Occipital lobe (tissue), 2 donors: ENCODE results near the gene CHL1. TPM values are rescaled to one million over a fixed set of nuclear protein-coding genes. Genes with fewer than 3 reads are reported as not detected.
A peak's percentile ranks its signal among the peaks of the same experiment; 100 is the strongest.

Experiments used
- DNase-seq: peaks from one replicate; lab custom pipeline; 2025; lab: John Stamatoyannopoulos, UW
- total RNA-seq: library from RNA; depleted of rRNA; stranded (reverse); fragments of >200 nt; gene quantifications from one replicate; pipeline ENCODE4 v1.2.3, GENCODE V29; 2014

Gene CHL1, protein sequence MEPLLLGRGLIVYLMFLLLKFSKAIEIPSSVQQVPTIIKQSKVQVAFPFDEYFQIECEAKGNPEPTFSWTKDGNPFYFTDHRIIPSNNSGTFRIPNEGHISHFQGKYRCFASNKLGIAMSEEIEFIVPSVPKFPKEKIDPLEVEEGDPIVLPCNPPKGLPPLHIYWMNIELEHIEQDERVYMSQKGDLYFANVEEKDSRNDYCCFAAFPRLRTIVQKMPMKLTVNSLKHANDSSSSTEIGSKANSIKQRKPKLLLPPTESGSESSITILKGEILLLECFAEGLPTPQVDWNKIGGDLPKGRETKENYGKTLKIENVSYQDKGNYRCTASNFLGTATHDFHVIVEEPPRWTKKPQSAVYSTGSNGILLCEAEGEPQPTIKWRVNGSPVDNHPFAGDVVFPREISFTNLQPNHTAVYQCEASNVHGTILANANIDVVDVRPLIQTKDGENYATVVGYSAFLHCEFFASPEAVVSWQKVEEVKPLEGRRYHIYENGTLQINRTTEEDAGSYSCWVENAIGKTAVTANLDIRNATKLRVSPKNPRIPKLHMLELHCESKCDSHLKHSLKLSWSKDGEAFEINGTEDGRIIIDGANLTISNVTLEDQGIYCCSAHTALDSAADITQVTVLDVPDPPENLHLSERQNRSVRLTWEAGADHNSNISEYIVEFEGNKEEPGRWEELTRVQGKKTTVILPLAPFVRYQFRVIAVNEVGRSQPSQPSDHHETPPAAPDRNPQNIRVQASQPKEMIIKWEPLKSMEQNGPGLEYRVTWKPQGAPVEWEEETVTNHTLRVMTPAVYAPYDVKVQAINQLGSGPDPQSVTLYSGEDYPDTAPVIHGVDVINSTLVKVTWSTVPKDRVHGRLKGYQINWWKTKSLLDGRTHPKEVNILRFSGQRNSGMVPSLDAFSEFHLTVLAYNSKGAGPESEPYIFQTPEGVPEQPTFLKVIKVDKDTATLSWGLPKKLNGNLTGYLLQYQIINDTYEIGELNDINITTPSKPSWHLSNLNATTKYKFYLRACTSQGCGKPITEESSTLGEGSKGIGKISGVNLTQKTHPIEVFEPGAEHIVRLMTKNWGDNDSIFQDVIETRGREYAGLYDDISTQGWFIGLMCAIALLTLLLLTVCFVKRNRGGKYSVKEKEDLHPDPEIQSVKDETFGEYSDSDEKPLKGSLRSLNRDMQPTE (N-terminal part only)
- 954 TPM for total RNA-seq

DNA sequence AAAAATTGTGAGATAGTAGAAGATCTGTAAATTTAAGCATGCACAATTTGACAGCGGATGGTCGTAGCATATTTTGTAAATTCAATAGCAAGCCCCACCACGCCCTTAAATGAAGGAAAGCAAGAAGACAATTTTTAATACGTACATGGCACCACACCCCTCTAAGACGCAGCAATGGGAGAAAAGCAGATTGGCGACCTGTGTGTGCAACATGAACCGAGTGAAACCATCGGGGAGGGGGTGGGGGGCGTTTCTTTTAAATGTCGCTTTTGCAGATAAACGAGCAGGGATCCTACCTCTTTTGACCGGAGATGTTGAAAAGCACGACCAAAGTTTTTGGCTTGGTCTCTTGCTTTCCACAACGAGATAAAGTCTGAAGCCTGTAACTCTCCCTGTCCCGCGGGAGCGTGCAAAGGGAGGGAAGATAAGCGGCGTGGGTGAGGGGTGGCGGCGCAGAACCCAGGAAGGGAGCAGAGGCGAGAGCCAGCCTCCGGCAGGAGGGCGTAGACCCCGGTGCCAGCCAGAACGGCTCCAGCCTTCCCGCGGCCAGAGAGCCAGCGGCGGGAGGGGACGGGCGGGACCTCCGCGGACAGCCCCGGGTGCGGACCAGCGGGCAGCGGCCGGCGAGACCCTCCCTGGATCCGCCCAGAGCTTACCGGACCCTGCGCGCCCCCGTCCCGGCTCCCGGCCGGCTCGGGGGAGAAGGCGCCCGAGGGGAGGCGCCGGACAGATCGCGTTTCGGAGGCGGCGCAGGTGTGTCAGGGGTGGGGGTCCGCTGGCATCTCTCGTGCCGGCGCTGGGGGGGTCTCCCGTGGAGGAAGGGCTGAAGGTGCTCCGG is at the start of gene CHL1:
TSS of gene CHL1 (plus strand) at position 453 of the 838 bp plus-strand sequence. CDS start 123,014 bp downstream, outside the sequence.
- DNase-seq = peak; percentile 23

DNA sequence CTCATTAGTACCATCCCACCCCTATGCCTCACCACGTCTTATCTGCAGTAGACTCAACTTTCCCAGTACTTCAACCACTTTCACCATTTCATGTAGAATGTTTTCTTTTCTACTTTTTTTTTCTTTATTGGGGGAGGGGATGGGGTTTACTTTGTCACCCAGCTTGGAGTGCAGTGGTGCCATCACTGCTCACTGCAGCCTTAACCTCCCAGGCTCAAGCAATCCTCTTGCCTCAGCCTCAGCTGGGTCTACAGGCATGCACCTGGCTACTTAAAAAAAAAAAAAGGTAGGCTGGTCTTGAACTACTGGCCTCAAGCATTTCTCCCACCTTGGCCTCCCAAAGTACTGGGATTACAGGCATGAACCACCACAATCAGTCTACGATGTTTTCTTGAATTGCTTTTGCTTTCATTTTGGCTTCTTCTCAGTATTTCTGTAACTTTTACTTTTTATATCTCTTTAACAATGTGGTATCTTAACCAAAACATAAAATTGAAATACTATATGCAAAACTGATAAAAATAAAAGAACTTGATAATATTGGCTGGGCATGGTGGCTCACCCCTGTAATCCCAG is 44.9 kb upstream of the CHL1 start:
- DNase-seq = no peak

DNA sequence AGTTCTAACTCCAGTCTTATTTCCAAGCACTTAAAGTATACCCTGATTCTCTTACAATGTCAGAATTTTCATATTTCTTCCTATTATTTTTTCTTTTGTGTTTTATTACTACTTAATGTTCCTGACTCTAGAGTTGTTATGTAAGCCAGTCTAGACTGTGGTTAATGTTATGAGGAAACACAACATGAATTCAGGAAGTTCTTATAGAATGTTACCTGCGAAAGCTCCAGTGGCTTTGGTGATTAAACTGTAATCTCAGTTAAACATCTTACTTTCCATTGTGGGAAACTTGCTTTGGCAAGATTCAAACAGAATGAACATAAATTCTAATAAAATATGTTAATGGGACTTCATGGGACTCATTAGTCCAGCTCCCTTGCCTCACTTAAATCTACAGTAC is 36.6 kb upstream of the CHL1 start:
- DNase-seq = no peak

DNA sequence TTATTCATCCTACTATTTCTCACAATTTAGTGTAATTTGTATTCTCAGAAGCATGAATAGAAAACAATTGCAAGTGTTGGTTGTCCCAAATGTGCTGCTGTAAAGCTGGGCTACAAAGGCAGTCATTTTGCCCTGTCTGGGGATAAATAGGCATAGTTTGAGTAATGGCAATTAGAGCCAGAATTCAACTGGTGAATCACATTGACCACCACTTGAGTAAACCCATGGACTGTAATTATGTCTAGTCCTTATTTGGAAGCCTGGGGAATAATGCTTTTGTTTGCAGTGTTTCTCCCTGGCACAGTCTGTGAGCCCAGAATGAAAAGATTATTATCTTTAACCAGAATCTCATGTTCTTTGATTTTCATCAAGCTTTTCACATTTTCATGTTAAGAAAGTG is 30.5 kb upstream of the CHL1 start:
- no peak for DNase-seq

DNA sequence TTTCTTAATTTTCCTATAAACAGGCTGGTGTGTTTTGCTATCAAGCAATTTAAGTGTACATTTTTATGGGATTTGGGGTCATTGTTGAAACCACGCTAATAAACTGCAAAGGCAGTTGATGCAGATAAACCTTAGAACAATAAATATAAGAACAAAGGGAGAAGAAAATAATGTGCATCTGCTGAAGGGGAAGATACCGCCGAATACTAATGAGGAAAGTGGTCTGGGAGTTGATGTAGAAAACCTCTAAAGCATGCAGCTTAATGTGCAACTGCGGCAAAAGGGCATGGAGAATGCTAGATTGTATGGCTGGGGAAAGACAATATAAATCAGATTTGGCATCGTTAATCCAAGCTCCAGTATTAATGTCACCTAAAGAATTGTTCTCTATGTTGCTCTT is 29.8 kb upstream of the CHL1 start:
- DNase-seq = no peak

DNA sequence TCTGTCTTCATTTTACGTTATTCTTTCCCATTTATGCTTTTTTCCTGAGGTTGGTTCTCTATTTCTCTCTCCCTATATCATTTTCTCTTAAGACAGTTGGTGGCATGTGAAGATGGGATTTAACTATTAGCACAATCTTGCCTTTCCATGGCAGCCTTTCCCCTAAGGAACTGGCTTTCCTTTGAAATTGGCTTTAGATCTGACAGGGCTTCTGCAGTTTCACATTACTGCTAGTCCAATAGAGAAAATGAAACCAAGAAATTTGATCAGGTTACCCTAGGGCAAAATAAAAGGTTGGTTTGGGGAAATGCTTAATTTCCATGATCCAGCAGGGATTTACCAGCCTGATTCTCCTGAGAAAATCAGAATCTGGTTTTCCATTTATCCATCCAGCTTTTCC is 22.7 kb upstream of the CHL1 start:
- no peak for DNase-seq

DNA sequence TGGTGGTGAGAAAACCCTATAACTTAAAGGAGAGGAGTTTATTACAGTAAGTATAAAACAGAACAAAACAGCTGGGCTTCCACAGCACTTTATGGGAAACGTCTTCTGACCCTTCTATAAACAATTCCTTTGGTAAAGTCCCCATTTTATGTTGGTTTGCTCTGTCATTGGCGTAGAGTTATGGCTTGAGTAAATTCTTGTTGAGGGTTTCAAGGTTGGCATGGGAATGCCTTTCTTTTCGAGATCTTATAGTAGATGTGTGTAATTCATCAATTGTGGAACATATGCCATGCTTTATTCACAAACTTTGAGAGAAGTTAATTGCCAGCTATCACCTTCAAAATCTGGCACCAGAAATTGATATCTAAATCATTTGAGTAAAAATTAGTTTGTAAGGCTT is 11.6 kb upstream of the CHL1 start:
- DNase-seq = no peak

DNA sequence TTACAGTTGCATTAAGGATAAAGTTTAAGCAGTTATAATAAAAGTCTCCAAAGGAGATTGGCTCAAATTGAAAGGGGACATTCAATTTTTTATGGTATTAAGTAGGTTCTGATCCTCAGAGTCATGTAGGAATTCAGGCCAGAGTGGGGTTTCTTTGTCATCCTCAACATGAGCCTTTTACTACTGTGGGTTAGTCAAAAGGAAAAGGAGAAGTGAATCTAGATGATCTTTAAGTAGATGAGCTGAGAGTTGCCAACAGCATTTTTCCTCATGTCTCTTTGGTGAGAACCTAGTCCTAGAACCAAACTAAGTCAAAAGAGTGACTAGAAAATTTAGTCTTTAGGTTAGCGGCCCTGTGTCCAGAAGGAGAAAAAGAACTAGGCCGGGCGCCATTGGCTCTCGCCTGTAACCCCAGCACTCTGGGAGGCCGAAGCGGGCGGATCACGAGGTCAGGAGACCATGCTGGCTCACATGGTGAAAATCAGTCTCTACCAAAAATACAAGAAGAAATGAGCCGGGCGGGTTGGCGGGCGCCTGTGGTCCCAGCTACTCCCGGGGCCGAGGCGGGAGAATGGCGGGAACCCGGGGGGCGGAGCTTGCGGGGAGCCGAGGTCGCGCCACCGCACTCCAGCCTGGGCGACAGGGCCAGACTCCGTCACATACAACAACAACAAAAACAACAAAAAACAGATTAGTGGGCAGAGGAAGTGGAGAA is 4.2 kb upstream of the CHL1 start:
- DNase-seq = no peak

DNA sequence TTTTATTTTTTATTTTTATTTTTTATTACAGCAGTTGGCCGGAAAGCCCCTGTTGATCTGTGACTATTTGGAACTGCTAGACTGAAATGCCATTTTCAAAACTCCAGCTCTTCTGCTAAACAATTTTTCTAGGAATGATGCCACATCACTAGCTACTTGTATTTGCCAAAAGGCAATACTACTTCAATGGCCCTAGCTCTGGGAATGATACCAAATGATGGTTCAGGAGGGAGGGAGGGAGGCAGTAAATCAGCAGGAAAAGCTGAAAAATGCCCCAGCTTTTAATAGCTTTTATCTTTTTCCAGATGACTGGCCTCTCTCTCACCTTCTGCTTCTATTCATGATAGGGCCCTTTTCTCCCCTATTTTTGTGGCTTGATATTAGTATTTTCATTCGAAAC is 2.6 kb upstream of the CHL1 start:
- DNase-seq = no peak

DNA sequence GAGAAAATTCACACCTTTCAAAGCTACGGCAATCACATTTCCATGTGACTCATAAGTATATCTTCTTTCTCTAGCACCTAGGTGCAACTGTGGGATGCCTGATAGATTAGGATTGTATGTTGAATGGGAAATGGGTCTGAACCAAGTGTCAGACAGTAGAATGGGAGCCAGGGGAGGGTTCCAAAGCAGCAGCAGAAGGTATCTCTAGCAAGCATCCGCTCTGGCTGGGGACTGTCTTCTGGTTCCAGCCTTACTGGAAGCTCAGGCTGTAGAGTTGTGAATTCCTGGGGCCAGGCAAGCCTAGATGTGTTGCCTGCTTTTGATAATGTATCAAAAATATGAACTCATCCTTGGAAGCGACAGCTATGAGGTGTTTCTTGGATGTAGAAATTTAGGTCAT is 2.1 kb upstream of the CHL1 start:
- DNase-seq = peak; percentile 8

DNA sequence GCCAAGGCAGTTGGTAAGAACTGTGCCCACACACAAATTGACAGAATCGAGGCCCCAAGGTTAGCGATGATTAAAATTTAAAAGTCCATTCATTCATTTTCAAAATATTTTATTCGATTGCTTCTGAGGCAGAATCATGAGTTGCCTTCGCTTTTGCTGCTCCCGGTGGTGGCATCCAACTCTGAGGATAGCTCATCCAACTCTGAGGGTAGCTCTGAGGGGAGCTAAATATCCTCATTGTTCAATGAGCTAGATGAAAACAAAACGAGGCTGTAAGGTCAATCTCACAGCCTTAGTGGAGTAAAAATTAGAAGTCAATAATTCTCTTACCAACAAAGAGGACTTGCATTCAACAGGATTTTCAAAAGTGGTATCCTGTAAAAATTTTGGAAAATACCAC is 897 bp upstream of the CHL1 start:
- DNase-seq = no peak

DNA sequence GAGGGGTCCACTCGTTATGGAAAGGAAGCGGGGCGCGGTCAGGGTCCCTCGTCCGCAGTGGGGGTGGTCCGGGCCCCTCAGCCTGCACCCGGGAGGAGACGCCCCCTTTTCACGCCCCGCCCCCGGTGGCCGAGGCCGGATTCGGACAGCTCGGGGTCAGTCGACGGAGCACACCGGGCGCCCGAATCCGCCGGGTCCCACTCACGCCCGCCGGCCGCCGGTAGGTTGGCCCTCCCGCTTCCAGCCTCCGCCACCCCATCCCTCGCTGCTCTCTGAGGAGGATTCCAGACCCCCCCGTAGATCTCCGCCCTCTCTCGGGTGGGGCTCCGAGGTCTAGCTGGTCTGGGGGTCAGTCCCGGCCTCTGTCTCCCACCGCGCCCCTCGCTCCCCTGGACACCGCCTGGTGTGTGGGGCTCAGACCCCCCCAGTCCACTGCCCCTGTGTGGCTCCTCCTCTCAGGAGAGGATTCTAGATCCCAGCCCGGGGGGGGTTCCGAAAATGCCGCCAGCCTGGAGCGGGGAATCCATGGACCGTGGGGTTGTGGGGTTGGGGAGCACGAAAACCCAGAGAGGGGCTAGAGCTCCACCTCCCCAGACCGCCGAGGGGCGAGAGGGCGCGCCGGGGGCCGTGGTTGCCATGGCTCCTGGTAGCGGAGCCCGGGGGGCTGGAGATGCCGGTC is 725 bp downstream of the CHL1 start:
- DNase-seq = peak; percentile 26

DNA sequence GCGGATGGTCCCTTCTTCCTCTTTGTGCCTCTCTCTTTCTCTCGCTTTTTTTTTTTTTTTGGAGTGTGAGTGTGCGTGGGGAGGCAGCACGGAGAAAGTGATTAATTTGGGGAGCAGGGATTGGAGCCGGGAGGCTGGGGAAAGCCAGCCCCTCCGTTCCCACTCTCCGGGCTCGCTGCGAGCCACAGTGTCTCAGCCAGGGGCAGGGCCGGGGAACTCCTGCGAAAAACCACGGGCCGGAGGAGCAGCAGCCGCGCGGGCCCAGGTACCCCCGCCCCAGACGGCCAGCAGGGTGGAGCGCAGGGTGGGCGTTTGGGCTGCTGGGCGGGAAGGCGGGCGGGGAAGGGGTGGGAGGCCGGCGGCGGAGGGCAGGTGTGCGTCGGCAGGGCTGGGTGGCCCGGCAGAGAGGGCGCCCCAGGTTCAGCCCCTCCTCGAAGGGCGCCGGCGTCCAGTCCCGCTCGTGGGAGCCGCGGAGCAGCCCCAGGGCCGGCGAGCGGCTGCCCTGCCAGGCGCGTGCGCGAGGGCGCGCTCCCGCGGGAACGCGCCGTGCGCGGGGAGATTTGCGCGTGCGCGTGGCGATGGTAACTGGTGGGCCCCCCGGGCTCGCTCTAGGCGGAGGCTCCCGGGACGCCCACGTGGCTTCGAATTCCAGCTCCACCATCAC is 1.4 kb downstream of the CHL1 start:
- peak; percentile 13 for DNase-seq

DNA sequence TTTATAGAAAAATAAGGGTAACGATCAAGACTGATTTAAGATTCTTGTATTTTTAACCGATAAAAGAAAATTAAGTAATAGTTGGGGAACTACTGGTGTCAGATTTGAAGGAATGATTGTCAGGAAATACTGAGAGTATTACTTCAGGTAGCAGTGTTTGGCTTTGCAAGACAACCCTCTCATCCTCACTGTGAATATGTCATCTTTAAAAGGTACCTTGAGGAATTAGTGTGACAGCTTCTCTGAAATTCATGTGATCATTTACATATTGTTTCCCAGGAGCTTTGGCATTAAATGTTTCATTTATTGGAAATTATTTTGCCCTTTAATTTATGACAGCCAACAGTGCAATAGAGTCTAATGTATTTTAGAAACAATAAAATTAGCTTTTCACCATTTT is 3.3 kb downstream of the CHL1 start:
- DNase-seq = no peak

DNA sequence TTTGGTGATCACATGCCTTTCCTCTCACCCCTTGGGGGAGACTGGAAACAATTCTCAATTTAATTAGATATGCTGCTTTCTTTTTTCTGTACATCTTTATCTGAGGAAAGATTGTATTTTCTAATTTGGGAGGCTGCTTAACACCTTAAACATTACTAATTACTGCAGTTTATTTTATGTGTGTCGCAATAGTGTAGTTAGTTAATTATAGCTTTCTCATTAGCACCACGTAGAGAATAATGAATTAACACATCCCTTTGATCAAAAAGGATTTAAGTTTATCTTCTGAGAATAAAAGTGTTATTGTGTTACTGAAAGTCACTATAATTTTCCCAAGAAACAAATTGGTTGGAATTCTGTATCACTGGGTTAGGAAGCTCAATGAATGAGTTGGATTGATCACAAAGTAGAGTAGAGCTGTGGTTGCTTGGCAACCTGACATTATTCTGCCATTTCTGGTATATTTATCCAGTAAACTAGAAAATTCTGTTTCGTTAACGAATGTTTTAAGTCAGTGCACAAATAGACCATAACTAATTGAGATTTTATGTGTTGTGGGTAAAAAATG is 4.3 kb downstream of the CHL1 start:
- no peak for DNase-seq

DNA sequence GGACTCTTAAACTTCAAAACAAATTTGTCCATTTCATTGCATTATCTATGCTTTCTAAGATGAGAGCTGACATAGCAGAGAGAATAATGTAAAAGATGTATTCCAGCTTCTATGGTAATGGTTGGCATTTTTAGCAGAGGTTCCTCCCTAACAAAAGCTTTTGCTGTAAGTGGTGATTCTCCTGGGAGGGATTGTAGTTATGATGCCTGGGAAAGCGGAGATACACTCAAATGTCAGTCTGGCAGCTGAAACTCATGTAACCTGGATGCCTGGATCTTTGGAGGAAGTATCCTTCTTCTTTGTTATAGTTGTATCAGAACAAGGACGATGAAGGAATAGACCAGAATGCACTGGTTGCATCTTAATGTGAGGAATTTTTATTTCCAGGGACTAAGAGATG is 7.5 kb downstream of the CHL1 start:
- no peak for DNase-seq

DNA sequence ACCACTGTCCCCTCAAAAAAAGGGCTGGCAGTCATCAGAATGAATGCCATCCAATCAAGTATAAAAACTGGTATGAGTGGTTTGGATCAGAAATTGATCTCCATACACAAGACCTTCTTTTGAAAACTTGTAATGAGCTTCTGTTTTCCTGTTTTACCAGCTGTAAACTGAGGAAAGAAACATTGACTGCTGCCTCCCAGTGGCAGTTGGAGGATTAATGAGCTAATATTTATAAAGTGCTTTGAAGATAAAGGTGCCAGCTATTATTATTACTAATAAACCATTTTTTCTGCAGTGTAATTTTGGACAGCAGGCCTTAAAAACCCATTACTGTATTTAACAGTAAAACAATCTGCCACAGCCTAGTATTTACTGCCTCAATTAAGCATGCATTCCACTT is 11.4 kb downstream of the CHL1 start:
- no peak for DNase-seq

DNA sequence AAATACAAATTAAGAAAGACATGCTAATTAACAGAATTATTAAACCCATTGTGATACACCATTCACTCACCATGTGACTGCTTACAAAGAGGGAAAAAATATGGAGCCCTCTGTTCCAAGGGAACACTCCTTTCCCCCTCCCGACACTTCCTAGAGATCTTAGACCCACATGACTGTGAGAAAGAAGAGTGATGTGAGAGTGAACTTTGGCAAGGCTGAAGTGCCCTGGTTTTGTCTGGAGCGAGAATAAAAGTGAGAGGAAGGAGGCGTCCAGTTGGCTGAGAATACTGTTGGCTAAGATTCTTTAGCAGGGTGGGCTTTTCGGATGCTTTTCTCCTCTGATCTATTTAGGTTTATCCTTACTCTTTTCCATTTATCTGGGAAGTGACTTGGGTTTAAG is 14.1 kb downstream of the CHL1 start:
- no peak for DNase-seq

DNA sequence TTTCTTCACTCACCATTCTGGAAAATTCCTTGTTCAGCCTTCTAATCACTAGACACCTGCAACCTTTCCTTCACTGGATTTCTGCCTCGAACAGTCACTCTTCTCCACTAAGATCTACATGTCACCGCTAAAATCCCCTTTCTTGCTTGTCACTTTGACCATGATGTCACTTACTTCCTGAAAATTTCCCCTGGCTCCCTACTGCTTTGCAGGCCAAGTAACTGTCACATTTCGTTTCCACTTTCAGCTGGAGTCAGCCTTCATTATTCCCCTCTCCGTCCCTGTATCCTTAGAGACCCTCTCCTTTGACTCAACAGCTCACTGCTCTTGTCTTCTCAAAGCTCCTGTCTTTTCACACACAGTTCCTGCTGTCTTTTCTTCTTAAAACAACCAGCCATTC is 15.9 kb downstream of the CHL1 start:
- no peak for DNase-seq
